ENCODE results near the gene TRIM58.

The TRIM58 gene

DNA sequence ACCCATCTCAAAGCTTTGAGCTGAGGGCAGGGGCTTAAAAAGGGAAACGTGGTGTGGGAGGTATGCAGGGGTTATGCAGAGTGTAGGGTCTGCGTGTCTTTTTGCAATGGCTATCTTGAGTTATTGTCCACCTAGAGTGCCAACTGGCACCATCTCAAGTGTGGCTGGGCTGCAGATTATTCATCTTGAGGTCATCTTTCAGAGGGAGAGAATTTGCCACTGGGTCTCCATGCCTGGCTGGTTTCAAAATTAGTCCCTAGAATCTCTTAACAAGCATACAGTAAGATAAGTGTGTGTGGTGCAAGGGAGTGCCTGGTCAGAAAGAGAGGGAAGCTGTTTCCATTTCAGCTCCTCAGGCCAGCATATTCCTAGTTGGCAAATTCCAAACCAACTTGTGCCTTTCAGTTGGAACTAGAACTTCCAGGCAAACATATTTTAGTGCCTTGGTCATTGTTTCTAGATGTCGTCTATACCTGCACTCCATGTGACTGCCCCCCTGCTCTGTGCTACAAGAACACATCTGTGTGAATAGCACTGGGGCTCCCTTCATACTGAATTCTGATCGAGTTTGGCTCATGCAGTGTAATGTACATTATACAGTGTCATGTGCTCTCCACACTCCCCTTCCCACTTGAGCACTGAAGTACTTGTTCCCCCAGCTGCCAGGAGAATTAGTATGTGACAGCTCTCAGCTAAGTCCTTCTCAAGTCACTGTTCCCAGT is 58.1 kb downstream of the TRIM58 start:
- Mint-ChIP-seq H3K9me3 (no peaks in the 10 kb centered on the region), H3K27me3 (peaks cover 13% of the 10 kb centered on the region), H3K27ac (peak overlapping the region in 1 of 2 donors; percentile 60), H3K4me3 (no peak overlapping the region), H3K4me1 (no peaks in the 10 kb centered on the region)
- ATAC-seq = peak; percentile 55
- DNase-seq = no peak

DNA sequence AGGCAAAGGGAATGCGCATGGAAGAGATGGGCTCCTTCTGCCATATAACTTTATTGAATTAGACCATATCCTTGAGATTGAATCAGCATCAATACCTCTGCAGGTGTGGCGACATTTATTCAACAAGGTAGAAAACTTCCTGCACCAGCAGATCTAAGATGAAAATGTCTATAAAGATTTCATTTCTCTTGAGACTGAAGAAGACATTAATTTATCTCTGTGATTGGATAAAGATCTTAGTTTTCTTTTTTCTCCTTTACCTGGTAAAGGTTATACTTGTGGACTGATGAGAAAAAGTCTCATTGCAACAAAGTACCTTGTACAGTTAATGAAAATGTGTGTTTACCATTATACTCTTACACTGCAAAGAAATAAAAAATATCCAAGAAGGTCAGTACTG is 63.0 kb downstream of the TRIM58 start, which contains the start of gene OR2T8:
Gene OR2T8 (plus strand): TSS at position 301 of the 400 bp plus-strand sequence. CDS start 766 bp downstream, outside the sequence.
- no peak within 1 kb of the TSS for H3K4me3 Mint-ChIP-seq
- H3K27ac Mint-ChIP-seq = no peak within 1 kb of the TSS
- ATAC-seq (no peak), DNase-seq (no peak)
- no peaks in the 10 kb centered on the region for H3K4me1 Mint-ChIP-seq
- H3K9me3 Mint-ChIP-seq = no peaks in the 10 kb centered on the region
- H3K27me3 Mint-ChIP-seq = peaks cover 13% of the 10 kb centered on the region

DNA sequence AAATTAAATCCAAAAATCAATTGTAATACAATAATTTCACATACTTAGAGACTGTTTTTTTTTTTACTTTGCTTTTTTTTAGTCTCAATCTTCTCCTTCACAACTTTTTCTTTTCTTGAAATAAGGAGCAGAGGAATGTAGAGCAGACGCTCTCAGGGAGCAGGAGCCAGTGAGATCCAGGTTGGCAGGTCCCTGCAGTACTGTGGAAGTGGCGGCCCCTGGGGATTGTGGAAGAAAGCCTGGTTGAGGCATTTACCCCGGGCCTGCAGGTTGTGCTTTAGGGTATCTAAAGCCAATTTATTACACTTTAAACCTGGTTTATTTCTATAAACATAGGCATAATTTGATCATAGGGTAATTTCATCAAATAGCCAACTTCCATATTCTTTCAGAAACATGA is 67.0 kb downstream of the TRIM58 start:
- Mint-ChIP-seq H3K27ac (no peak overlapping the region), H3K4me1 (no peaks in the 10 kb centered on the region), H3K4me3 (no peak overlapping the region), H3K9me3 (no peaks in the 10 kb centered on the region), H3K27me3 (no peaks in the 10 kb centered on the region)
- ATAC-seq = no peak
- DNase-seq = no peak

DNA sequence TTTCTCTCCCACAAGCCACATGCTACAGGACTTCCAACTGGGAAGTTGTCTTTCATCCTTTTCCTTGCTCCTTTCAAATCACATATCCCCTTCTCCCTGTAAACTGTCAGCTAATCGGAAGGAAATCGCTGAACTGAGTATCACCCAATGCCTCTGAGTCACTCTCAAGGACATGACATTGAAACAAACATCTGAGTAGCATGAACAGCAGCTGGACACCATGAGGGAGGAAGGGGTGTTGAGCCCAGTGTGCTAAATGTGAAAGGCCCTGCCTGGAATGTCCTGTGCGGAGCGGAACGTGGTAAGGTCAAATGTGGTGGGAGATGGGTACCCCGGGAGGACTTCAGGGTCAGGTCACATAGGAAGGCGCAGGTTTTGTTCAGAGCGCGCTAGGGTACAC is 67.9 kb downstream of the TRIM58 start, which contains the start of gene OR2AJ1:
Gene OR2AJ1 (plus strand): TSS at position 22 of the 400 bp plus-strand sequence. CDS start 8,880 bp downstream, outside the sequence.
- no peaks in the 10 kb centered on the region for H3K27me3 Mint-ChIP-seq
- DNase-seq (no peak), ATAC-seq (no peak)
- H3K4me3 Mint-ChIP-seq = no peak within 1 kb of the TSS
- H3K9me3 Mint-ChIP-seq = no peaks in the 10 kb centered on the region
- H3K4me1 Mint-ChIP-seq = no peaks in the 10 kb centered on the region
- no peak within 1 kb of the TSS for H3K27ac Mint-ChIP-seq
